NT2/D1 (cell line): ENCODE results near the gene CDC25B.
"Not testable (repeated sequence)": the region's sequence is repeated elsewhere in the genome, so short reads cannot be mapped to it uniquely, and the experiment has no call there.

Source experiments
- DNase-seq: peaks from one replicate; pipeline ENCODE4 v3.0.0-alpha.2; 2011; ENCODE audit warnings: low read depth, low spot score
- H3K27me3 ChIP-seq: 2 replicates; pipeline ENCODE4 v1.6.0; 2011; ENCODE audit warnings: mild to moderate bottlenecking; ENCODE audit not compliant: insufficient read length, insufficient read depth
- H3K36me3 ChIP-seq: 2 replicates; pipeline ENCODE4 v1.6.1; 2011; ENCODE audit warnings: mild to moderate bottlenecking, low read length, mixed read lengths; ENCODE audit not compliant: insufficient read depth, insufficient read length
- H3K4me1 ChIP-seq: 2 replicates; pipeline ENCODE4 v1.5.1; 2011; ENCODE audit not compliant: insufficient read depth, insufficient read length
- H3K4me3 ChIP-seq: 2 replicates; pipeline ENCODE4 v1.5.1; 2011; ENCODE audit warnings: low read depth; ENCODE audit not compliant: insufficient read length
- H3K9ac ChIP-seq: 2 replicates; pipeline ENCODE4 v1.6.0; 2011; ENCODE audit warnings: low read depth; ENCODE audit not compliant: insufficient read length
- H3K9me3 ChIP-seq: 2 replicates; pipeline ENCODE4 v1.5.1; 2011; ENCODE audit warnings: mild to moderate bottlenecking, low read length; ENCODE audit not compliant: insufficient read depth
- SUZ12 ChIP-seq: IDR thresholded peaks from 2 replicates; pipeline ENCODE4 v1.6.1; 2011; ENCODE audit not compliant: insufficient read length, insufficient read depth; ENCODE audit errors: extremely low read depth
- YY1 ChIP-seq: IDR thresholded peaks from 2 replicates; pipeline ENCODE4 v1.6.1; 2011; ENCODE audit not compliant: insufficient read length, insufficient read depth
- ZNF274 ChIP-seq: IDR thresholded peaks from 2 replicates; pipeline ENCODE4 v1.6.1; 2011; ENCODE audit warnings: mild to moderate bottlenecking, low read depth, low read length

CDC25B gene

GRCh38 chr20:3836132-3836531 is 40.0 kb downstream of the CDC25B start:
- H3K9me3 ChIP-seq, result no peaks in the 10 kb centered on the region
- H3K9ac ChIP-seq, result no peak overlapping the region
- H3K4me3 ChIP-seq, result no peak overlapping the region
- no peaks in the 10 kb centered on the region for H3K36me3 ChIP-seq
- no peaks in the 10 kb centered on the region for H3K27me3 ChIP-seq
- no peak for DNase-seq
- TF ChIP-seq YY1 (no peak), ZNF274 (no peak), SUZ12 (no peak)
- H3K4me1 ChIP-seq, result no peaks in the 10 kb centered on the region

- no peak overlapping the region for H3K9ac ChIP-seq
- no peaks in the 10 kb centered on the region for H3K9me3 ChIP-seq
- TF ChIP-seq YY1, result no peak
- TF ChIP-seq SUZ12, result no peak
- TF ChIP-seq ZNF274, result no peak
- H3K4me3 ChIP-seq, result no peak overlapping the region
- no peaks in the 10 kb centered on the region for H3K4me1 ChIP-seq
- no peaks in the 10 kb centered on the region for H3K36me3 ChIP-seq
- H3K27me3 ChIP-seq, result no peaks in the 10 kb centered on the region
- DNase-seq, result no peak
Observed at GRCh38 chr20:3839328-3839727, 43.2 kb downstream of the CDC25B start.

GRCh38 chr20:3840201-3840600 is 44.1 kb downstream of the CDC25B start:
- H3K9ac ChIP-seq, DNase-seq, H3K36me3 ChIP-seq, H3K9me3 ChIP-seq, H3K4me1 ChIP-seq, H3K4me3 ChIP-seq, H3K27me3 ChIP-seq: not testable (repeated sequence)

- Histone ChIP-seq H3K4me3 (no peak overlapping the region), H3K4me1 (no peaks in the 10 kb centered on the region), H3K27me3 (no peaks in the 10 kb centered on the region), H3K36me3 (no peaks in the 10 kb centered on the region), H3K9me3 (no peaks in the 10 kb centered on the region), H3K9ac (no peak overlapping the region)
- no peak for DNase-seq
- no peak for TF ChIP-seq SUZ12
- TF ChIP-seq YY1, result no peak
- TF ChIP-seq ZNF274, result no peak
Observed at GRCh38 chr20:3842348-3842930, 46.3 kb downstream of the CDC25B start.

- no peaks in the 10 kb centered on the region for H3K9me3 ChIP-seq
- H3K4me1 ChIP-seq, result peaks cover 3% of the 10 kb centered on the region
- no peaks in the 10 kb centered on the region for H3K27me3 ChIP-seq
- H3K4me3 ChIP-seq, result no peak overlapping the region
- TF ChIP-seq YY1 (no peak), ZNF274 (no peak), SUZ12 (no peak)
- DNase-seq, result no peak
- peaks cover 2% of the 10 kb centered on the region for H3K36me3 ChIP-seq
- no peak overlapping the region for H3K9ac ChIP-seq
Observed at GRCh38 chr20:3843490-3843889, 47.4 kb downstream of the CDC25B start.

- H3K9ac ChIP-seq, H3K9me3 ChIP-seq, DNase-seq, H3K4me3 ChIP-seq, H3K4me1 ChIP-seq, H3K27me3 ChIP-seq, H3K36me3 ChIP-seq: not testable (repeated sequence)
Observed at GRCh38 chr20:3843990-3844619, 48.0 kb downstream of the CDC25B start.

GRCh38 chr20:3846378-3846739 is 50.2 kb downstream of the CDC25B start:
- Histone ChIP-seq H3K9ac (peak overlapping the region; percentile 87), H3K27me3 (no peaks in the 10 kb centered on the region), H3K4me3 (peak overlapping the region; percentile 78), H3K36me3 (peaks cover 9% of the 10 kb centered on the region), H3K9me3 (no peaks in the 10 kb centered on the region), H3K4me1 (peaks cover 3% of the 10 kb centered on the region)
- no peak for DNase-seq
- no peak for TF ChIP-seq YY1
- no peak for TF ChIP-seq ZNF274
- TF ChIP-seq SUZ12, result no peak

GRCh38 chr20:3846740-3847428 is 50.8 kb downstream of the CDC25B start, which contains the start of gene MAVS:
MAVS (plus strand) TSS chr20:3846834; CDS start chr20:3854625, 7,791 bp downstream.
- H3K27me3 ChIP-seq, result no peaks in the 10 kb centered on the region
- peaks cover 3% of the 10 kb centered on the region for H3K4me1 ChIP-seq
- DNase-seq, result peak; percentile 80
- no peaks in the 10 kb centered on the region for H3K9me3 ChIP-seq
- H3K36me3 ChIP-seq, result peaks cover 9% of the 10 kb centered on the region
- no peak for TF ChIP-seq ZNF274
- no peak for TF ChIP-seq YY1
- no peak for TF ChIP-seq SUZ12
- H3K9ac ChIP-seq, result peak within 1 kb of the TSS; percentile 87
- peak within 1 kb of the TSS; percentile 78 for H3K4me3 ChIP-seq
